ENCODE data around the gene GPR32. TPM values are rescaled to one million over a fixed set of nuclear protein-coding genes. Genes with fewer than 3 reads are reported as not detected.

The GPR32 gene
- total and polyA plus RNA-seq, 2 of the 8 experiments (the other 6 are each of a cell fraction or from before 2014, with no cell fraction given): not detected

GRCh38 chr19:50798659-50799546, 28.6 kb downstream of the GPR32 start:
- Histone ChIP-seq H3K23ac (ENCODE audit: insufficient read length) (no peak overlapping the region), H2BK20ac (ENCODE audit: low read length) (no peak overlapping the region), H3K79me1 (ENCODE audit: low read depth, low read length) (peaks cover 14% of the 10 kb centered on the region), H3K9me3 (ENCODE audit: insufficient read depth in 2 of 2, low read depth in 1 of 2, low read length in 1 of 2) (no peaks in the 10 kb centered on the region), H3K4me3 (ENCODE audit: extremely low read depth in 1 of 4, insufficient read depth in 2 of 4, low read depth in 3 of 4, low read length in 4 of 4) (no peak overlapping the region), H3K9ac (replicated peaks in 1 of 4; ENCODE audit: extremely low read depth in 1 of 4, low read depth in 3 of 4, low read length in 3 of 4) (no peak overlapping the region), H2BK15ac (ENCODE audit: low read length) (no peak overlapping the region), H3K27ac (ENCODE audit: low read depth, low read length) (no peak overlapping the region), H2AK5ac (ENCODE audit: low read depth, low read length) (no peak overlapping the region), H2BK12ac (ENCODE audit: low read depth, low read length) (no peak overlapping the region), H3K4ac (replicated peaks; ENCODE audit: insufficient read length, low read depth, low read length) (no peak overlapping the region), H3K4me1 (replicated peaks in 1 of 4; ENCODE audit: control insufficient read depth in 3 of 4, insufficient read depth in 4 of 4, low read length in 3 of 4) (peaks cover 0 to 21% (median 8%) of the 10 kb centered on the region in 4 experiments; a peak in 5 of 7 replicates), H4K8ac (ENCODE audit: extremely low read depth, insufficient read depth, low read length) (no peak overlapping the region), H2BK120ac (replicated peaks; ENCODE audit: low read depth, low read length) (no peak overlapping the region), H4K5ac (ENCODE audit: insufficient read length, low read depth, low read length) (no peak overlapping the region), H2AFZ (ENCODE audit: low read length) (no peak overlapping the region), H2BK5ac (ENCODE audit: low read depth, low read length) (no peak overlapping the region), H3K56ac (replicated peaks; ENCODE audit: insufficient read length, low read depth, low read length) (no peak overlapping the region), H4K91ac (replicated peaks; ENCODE audit: insufficient read length, low read length) (no peak overlapping the region), H4K20me1 (replicated peaks in 1 of 2; ENCODE audit: control insufficient read depth in 1 of 2, insufficient read depth in 2 of 2, low read length in 2 of 2) (peaks cover 55 to 58% of the 10 kb centered on the region in 2 experiments), H3K18ac (ENCODE audit: extremely low read depth, low read length) (no peak overlapping the region), H3K79me2 (ENCODE audit: control insufficient read depth in 1 of 2, insufficient read depth in 2 of 2, low read length in 2 of 2) (peaks cover 20 to 40% of the 10 kb centered on the region in 2 experiments), H3K27me3 (replicated peaks in 1 of 4; ENCODE audit: control insufficient read depth in 3 of 4, extremely low read depth in 1 of 4, insufficient read depth in 3 of 4, low read length in 3 of 4) (no peaks in the 10 kb centered on the region), H3K4me2 (ENCODE audit: insufficient read depth in 1 of 2, low read depth in 2 of 2, low read length in 2 of 2) (no peak overlapping the region), H3K23me2 (ENCODE audit: low read depth, low read length) (peaks cover 6% of the 10 kb centered on the region), H3K14ac (ENCODE audit: insufficient read length) (no peak overlapping the region), H3K36me3 (ENCODE audit: control insufficient read depth in 2 of 4, insufficient read depth in 4 of 4, low read length in 3 of 4) (peaks cover 32 to 62% (median 50%) of the 10 kb centered on the region in 4 experiments; a peak in 7 of 8 replicates)
- ChIA-PET POLR2A (ENCODE audit: partially characterized antibody) (interaction anchor here (0.8 to 15.0 kb wide), 11 partner anchors 7 to 124 kb away, joined by 3 to 275 read pairs (median 24); partner anchors contain the start of genes ACP4, CLEC11A, KLK1 and SHANK1), CTCF (ENCODE audit: partially characterized antibody) (interaction anchor here (0.6 to 1.4 kb wide), 4 partner anchors 47 to 767 kb away, joined by 3 to 6 read pairs (median 4); no protein-coding TSS in a partner anchor)
- TF ChIP-seq POLR2A (IDR thresholded peaks at IDR 0.05; ENCODE audit: control extremely low read depth in 1 of 2, low read depth in 2 of 2, low read length in 2 of 2) (peak; percentile 63 to 71; a peak in 2 of 3 replicates), CEBPB (IDR thresholded peaks at IDR 0.05; ENCODE audit: low read depth, low read length) (no peak), POLR2AphosphoS5 (IDR thresholded peaks at IDR 0.05; ENCODE audit: low read depth, low read length) (no peak; the same call in 1 of the 2 replicates)
- DNase-seq (ENCODE audit: low read depth in 1 of 2, low spot score in 2 of 2) (no peak), FAIRE-seq (no peak)
- WGBS, 2 experiments (ENCODE audit: extremely low coverage in 1 of 2, insufficient coverage in 1 of 2, insufficient read length in 1 of 2, insufficient replicate concordance in 2 of 2, low coverage in 1 of 2, low lambda C conversion rate in 2 of 2, missing lambda C conversion rate in 1 of 2): 94% methylated on average over 19 of the region's 21 CpGs; no CpG with 5 or more reads in 1 of the 2 experiments
